K562 (cell line): Measurements from ENCODE around the gene PLAGL1. TPM values are rescaled to one million over a fixed set of nuclear protein-coding genes. Genes with fewer than 3 reads are reported as not detected.

Source experiments
- ATAC-seq: fragments of 200-7000 bp; cut with Tn5 transposase; 3 replicates; pipeline ENCODE4 v1.9.1; 2020; ENCODE audit warnings: moderate library complexity
- BruUV-seq: library from RNA; stranded (reverse); fragments of 400-500 nt; replicated peaks from 2 replicates; lab custom pipeline; 2021; lab: Mats Ljungman, UMichigan
- CTCF ChIA-PET: fragments of 300-600 bp; formaldehyde crosslinking; extraction: SDS; loops from one replicate; lab custom pipeline; 2021; ENCODE audit warnings: low intra/inter-chr PET ratio; lab: Yijun Ruan, JAX
- POLR2A ChIA-PET: fragments of 300-600, 350-650 bp; sonication (Branson Sonifier 250); formaldehyde crosslinking; extraction: SDS; loops from one replicate; lab custom pipeline; 2021; ENCODE audit warnings: antibody characterized with exemption, inconsistent platforms; lab: Yijun Ruan, JAX
- DNase-seq, 4 experiments: peaks; one replicate each; pipeline versions ENCODE4 v3.0.0 to v3.0.0-alpha.2; 2011 to 2018; ENCODE audit warnings: low spot score in 3 of 4, mixed read lengths in 3 of 4; ENCODE audit errors: extremely low read depth in 1 of 4
- FAIRE-seq: peaks from 2 replicates; lab custom pipeline; 2011; peaks lifted over from hg19 to GRCh38; lab: Jason Lieb, UNC
- H2AFZ ChIP-seq: 2 replicates; pipeline ENCODE4 v1.6.0; 2011; ENCODE audit warnings: low read depth, low read length, control low read depth, inconsistent platforms
- H3K27ac ChIP-seq: fragments of 200-600 bp; 3 replicates; pipeline ENCODE4 v1.8.0; 2011; ENCODE audit warnings: low read depth, mild to moderate bottlenecking, control low read depth, inconsistent platforms, low read length, moderate library complexity, mixed read lengths; ENCODE audit errors: extremely low read depth
- H3K27me3 ChIP-seq, 2 experiments: fragments of 300-600 bp in 1 of 2; 2 replicates in 1 of 2; 3 replicates in 1 of 2; pipeline versions ENCODE4 v1.6.0 to v1.8.0; 2011; ENCODE audit warnings: inconsistent platforms in 2 of 2, low read length in 2 of 2, mild to moderate bottlenecking in 1 of 2, mixed read lengths in 1 of 2, moderate library complexity in 1 of 2; ENCODE audit not compliant: control insufficient read depth in 2 of 2, insufficient read depth in 2 of 2
- H3K36me3 ChIP-seq: fragments of 300-600 bp; 3 replicates; pipeline ENCODE4 v1.8.0; 2011; ENCODE audit warnings: mild to moderate bottlenecking, low read length, inconsistent platforms; ENCODE audit not compliant: control insufficient read depth, insufficient read depth
- H3K4me1 ChIP-seq, 2 experiments: fragments of 200-600 bp in 1 of 2; replicated peaks in 1 of 2; 2 replicates in 1 of 2; 3 replicates in 1 of 2; pipeline versions ENCODE4 v1.5.1 to v1.8.0; 2011; ENCODE audit warnings: inconsistent platforms in 2 of 2, low read length in 2 of 2, mild to moderate bottlenecking in 1 of 2, mixed read lengths in 1 of 2, moderate library complexity in 1 of 2; ENCODE audit not compliant: control insufficient read depth in 2 of 2, insufficient read depth in 2 of 2
- H3K4me2 ChIP-seq: 2 replicates; pipeline ENCODE4 v1.6.1; 2011; ENCODE audit warnings: low read length, control low read depth, inconsistent platforms, mixed read lengths; ENCODE audit not compliant: insufficient read depth
- H3K4me3 ChIP-seq: fragments of 200-600 bp; sonication (generic), shearing (Covaris generic); 2 replicates; pipeline ENCODE4 v1.5.1; 2016; ENCODE audit warnings: control low read depth, inconsistent platforms
- H3K79me2 ChIP-seq: fragments of 200-600 bp; 3 replicates; pipeline ENCODE4 v1.8.0; 2011; ENCODE audit warnings: low read length, inconsistent platforms; ENCODE audit not compliant: control insufficient read depth, insufficient read depth
- H3K9ac ChIP-seq, 2 experiments: 2 replicates each; pipeline versions ENCODE4 v1.6.0 to v1.6.1; 2011; ENCODE audit warnings: low read depth in 2 of 2, low read length in 2 of 2, control low read depth in 1 of 2, inconsistent platforms in 1 of 2, mild to moderate bottlenecking in 1 of 2, mixed read lengths in 1 of 2; ENCODE audit not compliant: insufficient read depth in 1 of 2
- H3K9me1 ChIP-seq: one replicate; pipeline ENCODE4 v1.6.0; 2011; ENCODE audit warnings: inconsistent platforms, mild to moderate bottlenecking, low read length, moderate library complexity; ENCODE audit not compliant: control insufficient read depth, insufficient read depth
- H3K9me3 ChIP-seq: replicated peaks from 2 replicates; pipeline ENCODE4 v1.5.1; 2011; ENCODE audit warnings: low read depth, low read length, inconsistent platforms; ENCODE audit not compliant: control insufficient read depth, insufficient read depth
- H4K20me1 ChIP-seq: replicated peaks from 2 replicates; pipeline ENCODE4 v1.6.1; 2011; ENCODE audit warnings: low read length, inconsistent platforms, mixed read lengths; ENCODE audit not compliant: control insufficient read depth, insufficient read depth
- ATF3 ChIP-seq, 2 experiments: fragments of 450-650 bp in 1 of 2; sonication (generic) in 1 of 2; formaldehyde crosslinking in 1 of 2; IDR thresholded peaks in 1 of 2; conservative IDR thresholded peaks in 1 of 2; 2 replicates each; pipeline versions ENCODE4 v1.6.1 to v1.8.1; 2016 to 2023; ENCODE audit warnings: mild to moderate bottlenecking in 2 of 2, moderate library complexity in 2 of 2, inconsistent platforms in 1 of 2, missing genetic modification reagents in 1 of 2
- CEBPB ChIP-seq: fragments of 450-650 bp; IDR thresholded peaks from 2 replicates; pipeline ENCODE4 v1.6.1; 2016; ENCODE audit warnings: missing genetic modification characterization, missing compliant biosample characterization
- FOS ChIP-seq: IDR thresholded peaks from 3 replicates; pipeline ENCODE4 v1.6.1; 2011; ENCODE audit not compliant: insufficient read length; ENCODE audit errors: extremely low read depth
- SIN3A ChIP-seq, 2 experiments: fragments of 150-350 bp in 1 of 2; IDR thresholded peaks; 2 replicates each; pipeline ENCODE4 v1.6.1; 2011 to 2016; ENCODE audit warnings: borderline replicate concordance in 2 of 2, low read depth in 2 of 2, low read length in 2 of 2, mild to moderate bottlenecking in 2 of 2, moderate library complexity in 2 of 2; ENCODE audit not compliant: control insufficient read depth in 1 of 2
- ZNF347 ChIP-seq: fragments of 450-650 bp; formaldehyde crosslinking; IDR thresholded peaks from 2 replicates; pipeline ENCODE4 v1.4.0; 2020; ENCODE audit warnings: low read depth, mild to moderate bottlenecking, moderate library complexity
- WGBS: fragments of 100-300 bp; shearing (Covaris generic); methylation state at CpG from one replicate; pipeline ENCODE4 v1.1.6; 2016; ENCODE audit warnings: low coverage, mixed read lengths; ENCODE audit not compliant: insufficient coverage; ENCODE audit errors: missing lambda C conversion rate; 5-methylcytosine and 5-hydroxymethylcytosine counted together
- in situ Hi-C: fragments of 300-500 bp; cut with MboI; formaldehyde crosslinking; loops from 4 replicates; pipeline ENCODE4 v1.15.0; 2018; ENCODE audit warnings: inconsistent platforms, mixed read lengths
- intact Hi-C: fragments of 100-400 bp; cut with micrococcal nuclease; formaldehyde crosslinking; loops from 2 replicates; pipeline ENCODE4 v1.14.2; 2022
- polyA plus RNA-seq, 8 experiments: library from polyadenylated mRNA; depleted of rRNA in 4 of 8; stranded (reverse) in 5 of 8; unstranded in 3 of 8; fragments of >200 nt; fragmentation: Nextera tagmentation in 2 of 8; fragmentation: Illumina TruSeq in 1 of 8; extraction: Ambion mirVana in 2 of 8; extraction: Trizol in 1 of 8; gene quantifications; 2 replicates each; pipeline versions ENCODE4 v1.2.1 to v1.2.3, GENCODE V29; 2011 to 2014; ENCODE audit warnings: inconsistent platforms in 1 of 8, missing spikeins in 1 of 8
- total RNA-seq, 7 experiments: library from RNA; depleted of rRNA in 6 of 7; stranded (reverse); fragments of >200 nt in 6 of 7; fragmentation: Illumina TruSeq in 2 of 7; extraction: Trizol in 2 of 7; gene quantifications; 2 replicates each; pipeline versions ENCODE4 v1.2.1 to v1.2.3, GENCODE V29; 2011 to 2021; ENCODE audit warnings: low replicate concordance in 1 of 7
- TF ChIP-seq, protein P1 (sequence below): fragments of 200-800 bp; sonication (Bioruptor generic); IDR thresholded peaks from 2 replicates; pipeline ENCODE4 v1.6.1; 2017; ENCODE audit warnings: missing genetic modification characterization, missing compliant biosample characterization

PLAGL1 gene
- total and polyA plus RNA-seq, 9 of the 15 experiments (the other 6 are each of a cell fraction or from before 2014, with no cell fraction given) = 4.9 to 29.6 (median 13.2) TPM

GRCh38 chr6:144006736-144007477 lies 1.2 kb downstream of the PLAGL1 start (continued):
- TF ChIP-seq, protein P1, sequence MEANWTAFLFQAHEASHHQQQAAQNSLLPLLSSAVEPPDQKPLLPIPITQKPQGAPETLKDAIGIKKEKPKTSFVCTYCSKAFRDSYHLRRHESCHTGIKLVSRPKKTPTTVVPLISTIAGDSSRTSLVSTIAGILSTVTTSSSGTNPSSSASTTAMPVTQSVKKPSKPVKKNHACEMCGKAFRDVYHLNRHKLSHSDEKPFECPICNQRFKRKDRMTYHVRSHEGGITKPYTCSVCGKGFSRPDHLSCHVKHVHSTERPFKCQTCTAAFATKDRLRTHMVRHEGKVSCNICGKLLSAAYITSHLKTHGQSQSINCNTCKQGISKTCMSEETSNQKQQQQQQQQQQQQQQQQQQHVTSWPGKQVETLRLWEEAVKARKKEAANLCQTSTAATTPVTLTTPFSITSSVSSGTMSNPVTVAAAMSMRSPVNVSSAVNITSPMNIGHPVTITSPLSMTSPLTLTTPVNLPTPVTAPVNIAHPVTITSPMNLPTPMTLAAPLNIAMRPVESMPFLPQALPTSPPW (CRISPR knock-in tag) = peak; percentile 39; the same call in 1 of the 2 replicates
- no peak for TF ChIP-seq FOS
- peak in 1 of 2 experiments; percentile 11; a peak in 1 of 4 replicates for TF ChIP-seq SIN3A (IDR thresholded peaks at IDR 0.05; ENCODE audit: borderline replicate concordance in 2 of 2, control insufficient read depth in 1 of 2, low read depth in 2 of 2, low read length in 2 of 2)

DNA sequence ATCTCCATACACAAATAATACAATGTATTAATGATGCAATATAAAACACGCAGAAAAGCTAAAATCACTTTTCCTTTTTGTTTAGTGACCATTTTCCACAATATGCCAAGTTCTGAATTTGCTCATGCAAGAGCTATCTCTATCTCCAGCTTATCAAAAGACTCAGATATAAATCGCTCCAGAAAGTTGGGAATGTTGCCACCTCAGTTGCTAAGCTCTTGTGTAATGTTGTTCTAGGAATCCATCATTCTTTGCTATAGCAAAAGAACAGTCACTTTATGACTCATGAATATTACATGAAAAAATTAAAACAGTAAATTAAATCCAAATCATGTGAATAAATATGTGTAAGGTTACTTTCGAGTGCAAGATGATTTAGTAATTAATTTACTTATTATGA lies 8.7 kb downstream of the PLAGL1 start:
- peaks cover 5% of the 10 kb centered on the region; the same call in 2 of the 3 replicates for H3K79me2 ChIP-seq
- 0 out of 2 replicates have a peak, but pooled peaks have one; percentile 29 for TF ChIP-seq CEBPB
- TF ChIP-seq ATF3 (IDR thresholded peaks at IDR 0.05) = peak; percentile 38; the same call in 1 of the 2 replicates
- TF ChIP-seq ATF3 (CRISPR knock-in tag; conservative IDR thresholded peaks at IDR 0.05) = no peak
- TF ChIP-seq ZNF347 = no peak
- peaks cover 3% of the 10 kb centered on the region; the same call in 1 of the 3 replicates for H3K36me3 ChIP-seq
- no peak overlapping the region for H3K4me3 ChIP-seq
- intact Hi-C loops = no loop called here
- H3K9ac ChIP-seq = no peak overlapping the region
- ChIA-PET CTCF (no interaction called here), POLR2A (no interaction called here)
- BruUV-seq = no TSS peak
- WGBS = 29% methylated on average over 3 of the region's 3 CpGs
- no peaks in the 10 kb centered on the region for H4K20me1 ChIP-seq
- H3K4me1 ChIP-seq = no peaks in the 10 kb centered on the region
- H3K27ac ChIP-seq = no peak overlapping the region
- H3K27me3 ChIP-seq = no peaks in the 10 kb centered on the region
- in situ Hi-C loops = no loop called here
- no peaks in the 10 kb centered on the region for H3K9me1 ChIP-seq
- DNase-seq (no peak), FAIRE-seq (no peak), ATAC-seq (no peak)
- H2AFZ ChIP-seq = no peak overlapping the region
- H3K9me3 ChIP-seq = no peaks in the 10 kb centered on the region
- no peak overlapping the region for H3K4me2 ChIP-seq
